GM19438 (cell line): ENCODE results near the gene TCEANC.
"Not testable (repeated sequence)": the region's sequence is repeated elsewhere in the genome, so short reads cannot be mapped to it uniquely, and the experiment has no call there.

Experiments used
- ATAC-seq: cut with Tn5 transposase; IDR thresholded peaks from one replicate; pipeline ENCODE4 v1.9.1; 2021; ENCODE audit warnings: low read depth; ENCODE audit not compliant: unreplicated experiment

Gene TCEANC

GRCh38 chrX:13655674-13656073 lies 2.7 kb downstream of the TCEANC start:
- no peak for ATAC-seq

DNA sequence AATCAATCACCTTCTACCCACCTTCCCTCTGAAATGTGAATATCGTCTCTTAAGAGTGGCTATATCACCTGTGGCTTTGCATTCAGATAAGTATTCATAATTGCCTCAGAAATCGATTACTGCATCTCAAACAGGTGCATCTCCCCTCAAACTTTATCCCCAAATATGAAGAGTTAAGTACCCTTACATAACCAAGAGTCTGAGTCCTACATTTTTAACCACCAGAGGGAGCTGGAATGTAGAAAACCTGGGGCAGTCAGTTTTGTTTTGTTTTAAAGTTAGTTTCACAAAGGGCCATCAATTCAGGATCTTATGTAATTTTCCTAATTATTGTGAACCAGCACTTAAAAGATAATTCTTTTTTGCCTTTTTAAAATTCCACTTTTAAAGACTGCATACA lies 5.7 kb downstream of the TCEANC start:
- no peak for ATAC-seq

- ATAC-seq: no peak
Observed at GRCh38 chrX:13659063-13659462, 6.1 kb downstream of the TCEANC start.

GRCh38 chrX:13661735-13662288 lies 8.9 kb downstream of the TCEANC start:
- no peak for ATAC-seq

DNA sequence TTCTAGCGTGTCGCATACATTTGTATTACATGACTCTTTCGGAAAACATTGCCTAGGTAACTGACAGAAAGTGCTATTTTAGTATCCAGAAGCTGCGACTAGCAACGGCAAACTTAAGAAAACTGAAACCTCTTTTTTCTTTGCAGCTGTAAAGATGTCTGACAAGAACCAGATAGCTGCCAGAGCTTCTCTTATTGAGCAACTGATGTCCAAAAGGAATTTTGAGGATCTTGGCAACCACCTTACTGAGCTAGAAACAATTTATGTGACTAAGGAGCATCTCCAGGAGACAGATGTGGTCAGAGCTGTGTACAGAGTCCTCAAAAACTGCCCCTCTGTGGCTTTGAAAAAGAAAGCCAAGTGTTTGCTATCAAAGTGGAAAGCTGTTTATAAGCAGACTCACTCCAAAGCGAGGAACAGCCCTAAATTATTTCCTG lies 9.4 kb downstream of the TCEANC start:
- no peak for ATAC-seq

DNA sequence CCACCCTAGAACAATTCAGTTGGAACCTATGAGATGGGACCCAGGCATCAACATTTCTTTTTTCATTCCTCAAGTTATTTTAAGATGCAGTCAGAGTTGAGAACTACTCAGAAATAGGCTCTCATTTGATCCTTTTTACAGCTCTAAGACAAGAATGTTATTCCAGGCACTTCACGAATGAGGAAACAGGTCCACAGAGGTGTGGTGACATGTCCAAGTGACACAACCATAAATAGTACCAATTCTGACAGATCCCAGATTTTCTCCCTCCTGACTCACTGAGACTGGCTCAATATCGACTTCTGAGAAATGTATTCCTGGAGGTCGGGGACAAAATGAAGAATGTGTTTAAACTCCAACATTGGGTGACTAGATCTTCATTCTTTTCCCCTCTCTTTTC lies 11.1 kb downstream of the TCEANC start:
- ATAC-seq: no peak

DNA sequence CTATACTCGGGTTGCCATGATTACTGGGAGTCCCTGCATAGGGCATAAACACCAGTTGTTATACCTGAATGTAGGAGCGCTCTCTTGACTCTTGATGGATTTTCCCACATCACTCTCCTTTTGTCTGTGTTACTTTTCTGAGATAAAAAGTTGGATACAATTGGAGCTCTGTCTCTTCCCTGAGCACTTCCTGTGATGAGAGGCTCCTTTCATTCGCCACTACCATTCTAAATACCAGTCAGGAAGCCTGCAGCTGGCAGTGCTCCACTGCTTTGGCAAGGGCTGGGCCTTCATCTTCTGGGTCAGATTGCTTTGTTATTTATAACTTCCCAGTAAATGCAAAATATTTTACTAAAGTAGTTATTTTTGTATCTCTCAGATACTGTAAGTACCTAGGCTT lies 13.9 kb downstream of the TCEANC start:
- no peak for ATAC-seq

DNA sequence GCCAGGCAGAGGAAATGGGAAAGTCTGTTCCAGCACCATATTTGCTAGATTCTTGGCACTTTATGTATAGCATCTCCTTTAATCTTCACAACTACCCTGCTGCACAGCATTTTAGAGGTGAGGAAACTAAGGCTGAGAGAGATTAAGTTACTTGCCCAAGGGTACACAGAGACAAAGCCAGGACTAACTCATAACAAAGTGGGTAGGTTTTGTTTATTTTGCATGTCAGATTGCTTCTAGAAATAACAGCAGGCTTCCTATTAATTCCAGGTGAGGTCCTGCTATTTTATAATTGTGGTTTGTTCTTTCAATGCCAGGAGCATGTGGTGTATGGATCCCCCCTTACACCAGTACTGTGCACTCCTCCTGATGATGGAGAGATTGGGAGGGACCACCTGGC lies 15.0 kb downstream of the TCEANC start:
- no peak for ATAC-seq

- ATAC-seq: peak; percentile 79
Observed at GRCh38 chrX:13669246-13669737, 16.4 kb downstream of the TCEANC start.

DNA sequence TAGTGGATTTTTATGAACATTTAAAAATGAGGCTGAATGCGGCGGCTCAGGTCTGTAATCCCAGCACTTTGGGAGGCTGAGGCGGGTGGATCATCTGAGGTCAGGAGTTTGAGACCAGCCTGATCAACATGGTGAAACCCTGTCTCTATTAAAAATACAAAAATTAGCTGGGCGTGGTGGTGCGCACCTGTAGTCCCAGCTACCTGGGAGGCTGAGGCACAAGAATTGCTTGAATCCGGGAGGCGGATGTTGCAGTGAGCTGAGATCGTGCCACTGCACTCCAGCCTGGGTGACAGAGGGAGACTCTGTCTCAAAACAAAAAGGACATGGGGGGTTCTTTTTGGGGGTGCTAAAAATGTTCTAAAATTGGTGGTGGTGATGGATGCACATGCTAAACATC lies 16.8 kb downstream of the TCEANC start:
- ATAC-seq: not testable (repeated sequence)

DNA sequence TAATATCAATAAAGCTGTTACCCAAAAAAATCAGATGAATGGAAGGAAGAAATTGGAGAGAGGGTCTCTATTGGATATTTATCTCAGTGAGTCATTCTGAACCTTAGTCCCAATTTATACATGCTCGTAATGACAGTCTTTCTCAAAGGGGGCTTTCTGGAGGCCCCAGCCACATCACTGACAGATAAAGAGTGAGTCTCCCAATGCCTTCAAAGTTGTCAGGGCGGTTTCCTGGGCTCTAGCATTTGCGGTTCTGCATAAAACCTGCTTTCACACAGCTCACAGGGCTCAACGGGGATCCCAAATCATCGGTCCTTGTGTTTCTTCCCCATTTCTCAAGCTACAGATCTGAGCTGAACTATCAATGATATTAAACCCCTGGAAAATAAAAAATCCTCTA lies 17.3 kb downstream of the TCEANC start:
- ATAC-seq: no peak

GRCh38 chrX:13673016-13673415 lies 20.1 kb downstream of the TCEANC start:
- no peak for ATAC-seq

DNA sequence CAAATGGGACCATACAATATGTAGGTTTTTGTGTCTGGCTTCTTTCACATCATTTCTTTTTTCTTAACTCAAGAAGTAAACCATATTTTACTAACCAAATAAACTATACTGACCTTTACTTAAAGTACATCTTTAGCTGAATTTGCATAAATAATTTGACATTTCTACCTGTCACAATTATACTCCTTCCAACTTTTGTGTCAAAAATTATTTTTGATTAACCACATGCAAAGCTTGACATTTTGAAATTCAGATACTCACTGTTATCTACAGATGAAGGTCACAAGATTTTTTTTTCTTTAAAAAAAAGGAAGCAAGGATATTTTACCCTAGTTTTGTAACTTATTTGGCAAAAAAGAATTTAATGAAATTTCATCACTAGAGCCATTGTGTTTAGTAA lies 23.9 kb downstream of the TCEANC start:
- no peak for ATAC-seq

GRCh38 chrX:13679700-13680099 lies 26.8 kb downstream of the TCEANC start:
- not testable (repeated sequence) for ATAC-seq

GRCh38 chrX:13681595-13681994 lies 28.7 kb downstream of the TCEANC start:
- no peak for ATAC-seq

GRCh38 chrX:13684361-13684760 lies 31.4 kb downstream of the TCEANC start:
- ATAC-seq: no peak

DNA sequence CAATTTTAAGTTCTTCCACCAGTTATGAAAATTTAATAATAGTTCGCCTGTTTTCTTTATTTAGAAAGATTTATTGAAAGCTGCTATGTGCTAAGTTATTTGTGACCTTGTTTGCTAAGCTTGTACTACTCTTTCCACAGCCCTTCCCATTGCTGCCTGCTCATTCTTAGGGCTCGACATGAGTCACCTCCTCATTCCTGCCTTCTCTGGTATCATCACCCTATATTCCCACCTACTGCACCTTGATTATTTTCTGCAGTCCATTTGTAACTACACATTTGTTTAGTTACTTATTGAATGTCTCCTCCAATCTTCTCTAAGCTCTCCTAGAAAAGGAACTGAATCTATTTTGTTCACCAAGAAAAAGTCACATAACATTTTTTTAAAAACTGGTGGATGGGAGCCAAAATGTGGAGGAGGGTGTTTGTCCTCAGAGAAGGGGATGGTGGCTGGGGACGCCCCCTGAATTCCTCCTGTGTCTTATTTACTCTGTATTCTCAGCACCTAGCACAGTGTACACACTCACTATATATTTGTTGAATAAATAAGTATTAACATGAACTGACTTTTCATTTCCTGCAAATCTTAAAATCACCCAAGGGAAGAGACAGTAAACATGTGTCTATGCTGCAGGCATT lies 32.3 kb downstream of the TCEANC start:
- ATAC-seq: no peak

GRCh38 chrX:13687203-13687602 lies 34.3 kb downstream of the TCEANC start:
- no peak for ATAC-seq

- no peak for ATAC-seq
Observed at GRCh38 chrX:13688384-13688957, 35.5 kb downstream of the TCEANC start.

DNA sequence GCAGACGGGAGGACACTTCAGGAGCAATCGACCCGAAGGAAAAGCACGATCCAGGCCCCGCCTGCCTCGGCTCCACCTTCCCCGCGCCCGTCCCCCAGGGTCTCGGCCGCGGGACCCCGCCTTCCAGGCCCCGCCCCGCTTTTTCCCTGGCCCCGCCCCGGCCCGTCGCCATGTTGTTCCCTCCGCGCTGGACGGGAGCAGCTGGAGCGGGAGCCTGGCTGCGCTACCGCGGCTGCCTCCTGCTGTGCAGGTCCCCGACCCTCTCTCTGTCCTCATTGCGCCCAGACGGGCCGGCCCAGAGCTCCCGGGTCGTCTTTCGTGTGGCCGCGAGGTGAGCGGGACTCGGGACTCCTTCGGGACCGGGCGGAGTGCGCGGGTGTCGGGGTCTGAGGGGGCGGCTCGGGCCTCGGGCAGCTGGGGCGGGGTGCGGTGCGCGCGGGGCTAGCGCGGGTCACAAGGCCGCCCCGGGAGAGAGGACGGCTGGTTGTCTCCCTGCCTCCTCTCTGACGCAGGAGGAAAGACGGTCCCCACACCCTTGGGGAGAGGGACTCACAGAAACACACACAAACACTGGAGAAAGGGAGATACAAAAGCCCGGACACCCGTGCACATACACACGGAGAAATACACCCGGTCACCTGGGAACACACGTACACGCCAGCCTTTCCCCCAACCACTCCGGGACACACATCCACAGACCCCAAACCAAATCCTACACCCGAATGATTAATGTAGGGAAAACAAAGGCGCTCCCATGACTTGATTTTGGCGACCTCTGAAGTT lies 36.2 kb downstream of the TCEANC start, which contains the start of gene RAB9A:
RAB9A (plus strand) TSS at position 171 of the 783 bp plus-strand sequence. CDS start 19,619 bp downstream, outside the sequence.
- ATAC-seq: peak; percentile 67

- no peak for ATAC-seq
Observed at GRCh38 chrX:13689741-13690211, 36.8 kb downstream of the TCEANC start.
